Mesenchymal stem cell (in vitro differentiated cells and primary cell): Measurements from ENCODE around the gene NDUFAF2.
"Not testable (repeated sequence)": the region's sequence is repeated elsewhere in the genome, so short reads cannot be mapped to it uniquely, and the experiment has no call there.

Experiments used
- DNase-seq: peaks from one replicate; pipeline ENCODE4 v3.0.0-alpha.2; 2013
- H2AFZ ChIP-seq: one replicate; pipeline ENCODE4 v1.6.1; 2013; ENCODE audit warnings: low read depth, mild to moderate bottlenecking, control low read depth, inconsistent platforms, low read length, moderate library complexity
- H2AK5ac ChIP-seq: 2 replicates; pipeline ENCODE4 v1.6.1; 2013; ENCODE audit warnings: low read length, moderate library complexity, mild to moderate bottlenecking, inconsistent platforms; ENCODE audit not compliant: severe bottlenecking
- H2BK120ac ChIP-seq: one replicate; pipeline ENCODE4 v1.6.1; 2013; ENCODE audit warnings: low read depth, mild to moderate bottlenecking, inconsistent platforms, low read length, moderate library complexity
- H2BK12ac ChIP-seq, 2 experiments: one replicate each; pipeline ENCODE4 v1.6.1; 2013; ENCODE audit warnings: inconsistent platforms in 2 of 2, low read length in 2 of 2, mild to moderate bottlenecking in 2 of 2, moderate library complexity in 2 of 2, control low read depth in 1 of 2
- H2BK15ac ChIP-seq: one replicate; pipeline ENCODE4 v1.6.1; 2013; ENCODE audit warnings: mild to moderate bottlenecking, low read depth, inconsistent platforms; ENCODE audit not compliant: poor library complexity, severe bottlenecking
- H2BK5ac ChIP-seq: 2 replicates; pipeline ENCODE4 v1.6.1; 2013; ENCODE audit warnings: low read depth, mild to moderate bottlenecking, low read length, control low read depth, inconsistent platforms; ENCODE audit not compliant: poor library complexity, severe bottlenecking
- H3K14ac ChIP-seq, 2 experiments: one replicate each; pipeline ENCODE4 v1.6.1; 2013; ENCODE audit warnings: inconsistent platforms in 2 of 2, low read length in 2 of 2, control low read depth in 1 of 2, mild to moderate bottlenecking in 1 of 2, moderate library complexity in 1 of 2
- H3K18ac ChIP-seq, 2 experiments: one replicate each; pipeline ENCODE4 v1.6.1; 2013; ENCODE audit warnings: inconsistent platforms in 2 of 2, low read length in 2 of 2, control low read depth in 1 of 2, low read depth in 1 of 2, mild to moderate bottlenecking in 1 of 2
- H3K23ac ChIP-seq, 2 experiments: one replicate each; pipeline ENCODE4 v1.6.1; 2013; ENCODE audit warnings: inconsistent platforms in 2 of 2, low read length in 2 of 2, mild to moderate bottlenecking in 2 of 2, moderate library complexity in 2 of 2, control low read depth in 1 of 2
- H3K27ac ChIP-seq: 2 replicates; pipeline ENCODE4 v1.5.1; 2013; ENCODE audit warnings: mild to moderate bottlenecking, moderate library complexity, low read length, control low read depth, inconsistent platforms; ENCODE audit not compliant: poor library complexity, severe bottlenecking
- H3K27me3 ChIP-seq, 2 experiments: 2 replicates each; pipeline versions ENCODE4 v1.6.1 to v1.7.0; 2013; ENCODE audit warnings: low read length in 2 of 2, mild to moderate bottlenecking in 2 of 2, moderate library complexity in 2 of 2, control low read depth in 1 of 2, inconsistent platforms in 1 of 2; ENCODE audit not compliant: control insufficient read depth in 1 of 2, insufficient read depth in 1 of 2
- H3K36me3 ChIP-seq, 2 experiments: 2 replicates each; pipeline versions ENCODE4 v1.6.1 to v1.7.0; 2013; ENCODE audit warnings: low read length in 2 of 2, control low read depth in 1 of 2, inconsistent platforms in 1 of 2, low read depth in 1 of 2, mild to moderate bottlenecking in 1 of 2; ENCODE audit not compliant: insufficient read depth in 2 of 2, control insufficient read depth in 1 of 2
- H3K4ac ChIP-seq, 2 experiments: one replicate each; pipeline ENCODE4 v1.6.1; 2013; ENCODE audit warnings: inconsistent platforms in 2 of 2, low read length in 2 of 2, mild to moderate bottlenecking in 2 of 2, moderate library complexity in 2 of 2, control low read depth in 1 of 2, low read depth in 1 of 2
- H3K4me1 ChIP-seq: 2 replicates; pipeline ENCODE4 v1.6.1; 2013; ENCODE audit warnings: low read depth, low read length, control low read depth; ENCODE audit not compliant: control insufficient read depth, insufficient read depth
- H3K4me2 ChIP-seq: 2 replicates; pipeline ENCODE4 v1.6.1; 2013; ENCODE audit warnings: low read length, mild to moderate bottlenecking, inconsistent platforms; ENCODE audit not compliant: poor library complexity, severe bottlenecking
- H3K4me3 ChIP-seq, 2 experiments: 2 replicates each; pipeline versions ENCODE4 v1.5.1 to v1.7.0; 2013; ENCODE audit warnings: low read length in 2 of 2, mild to moderate bottlenecking in 2 of 2, control low read depth in 1 of 2, low read depth in 1 of 2; ENCODE audit not compliant: insufficient read depth in 1 of 2
- H3K79me1 ChIP-seq: replicated peaks from 2 replicates; pipeline ENCODE4 v1.6.1; 2013; ENCODE audit warnings: mild to moderate bottlenecking, control low read depth, low read length, inconsistent platforms; ENCODE audit not compliant: poor library complexity, severe bottlenecking
- H3K9ac ChIP-seq: 2 replicates; pipeline ENCODE4 v1.7.0; 2013; ENCODE audit warnings: mild to moderate bottlenecking, low read length, moderate library complexity
- H3K9me3 ChIP-seq: 2 replicates; pipeline ENCODE4 v1.7.0; 2013; ENCODE audit warnings: mild to moderate bottlenecking, low read length; ENCODE audit not compliant: control insufficient read depth
- H4K8ac ChIP-seq: one replicate; pipeline ENCODE4 v1.6.1; 2013; ENCODE audit warnings: inconsistent platforms, mild to moderate bottlenecking, low read length, moderate library complexity
- H4K91ac ChIP-seq: one replicate; pipeline ENCODE4 v1.6.1; 2013; ENCODE audit warnings: mild to moderate bottlenecking, low read length, inconsistent platforms
- WGBS: methylation state at CpG from one replicate; pipeline ENCODE4 v1.1.7; 2013; ENCODE audit warnings: mixed read lengths; 5-methylcytosine and 5-hydroxymethylcytosine counted together

Gene NDUFAF2

GRCh38 chr5:61030163-61030482 is 85.1 kb downstream of the NDUFAF2 start:
- Histone ChIP-seq H2BK12ac (no peak overlapping the region), H3K4me1 (no peaks in the 10 kb centered on the region), H2AFZ (no peak overlapping the region), H3K4me3 (no peak overlapping the region), H3K4me2 (no peak overlapping the region), H3K4ac (no peak overlapping the region), H3K23ac (no peak overlapping the region), H2BK120ac (no peak overlapping the region), H4K91ac (no peak overlapping the region), H2AK5ac (no peak overlapping the region), H2BK15ac (no peak overlapping the region), H3K14ac (no peak overlapping the region), H3K18ac (no peak overlapping the region), H3K9me3 (no peaks in the 10 kb centered on the region), H4K8ac (no peak overlapping the region), H3K27me3 (no peaks in the 10 kb centered on the region), H3K79me1 (no peaks in the 10 kb centered on the region), H3K9ac (no peak overlapping the region), H2BK5ac (no peak overlapping the region), H3K36me3 (no peaks in the 10 kb centered on the region), H3K27ac (no peak overlapping the region)
- DNase-seq = peak; percentile 44

- H3K4ac ChIP-seq, H2BK15ac ChIP-seq, H3K23ac ChIP-seq, DNase-seq, H3K36me3 ChIP-seq, H2BK5ac ChIP-seq, H4K91ac ChIP-seq, H3K9ac ChIP-seq, H2BK120ac ChIP-seq, H3K79me1 ChIP-seq, H3K27ac ChIP-seq, H3K18ac ChIP-seq, H2AK5ac ChIP-seq, H3K14ac ChIP-seq, H3K4me2 ChIP-seq, H3K27me3 ChIP-seq, H2BK12ac ChIP-seq, H3K4me1 ChIP-seq, H2AFZ ChIP-seq, H3K4me3 ChIP-seq, H3K9me3 ChIP-seq, H4K8ac ChIP-seq: not testable (repeated sequence)
- WGBS = no CpG with 5 or more reads among the region's 1 CpG
Observed at GRCh38 chr5:61031301-61031700, 86.3 kb downstream of the NDUFAF2 start.

GRCh38 chr5:61044545-61044944 is 99.5 kb downstream of the NDUFAF2 start:
- peaks cover 0 to 2% of the 10 kb centered on the region in 2 experiments for H3K36me3 ChIP-seq
- H3K14ac ChIP-seq = no peak overlapping the region
- no peak overlapping the region for H2AFZ ChIP-seq
- no peak overlapping the region for H2BK5ac ChIP-seq
- no peak overlapping the region for H3K9ac ChIP-seq
- H3K18ac ChIP-seq = no peak overlapping the region
- no peak overlapping the region for H3K4ac ChIP-seq
- H4K8ac ChIP-seq = no peak overlapping the region
- H3K27me3 ChIP-seq = no peaks in the 10 kb centered on the region
- H3K4me3 ChIP-seq = no peak overlapping the region
- H2BK120ac ChIP-seq = no peak overlapping the region
- no peak for DNase-seq
- no peak overlapping the region for H3K23ac ChIP-seq
- no peak overlapping the region for H2AK5ac ChIP-seq
- no peak overlapping the region for H4K91ac ChIP-seq
- no peak overlapping the region for H3K4me2 ChIP-seq
- H3K4me1 ChIP-seq = no peaks in the 10 kb centered on the region
- peaks cover 11% of the 10 kb centered on the region for H3K9me3 ChIP-seq
- no peak overlapping the region for H3K27ac ChIP-seq
- no peak overlapping the region for H2BK12ac ChIP-seq
- peaks cover 5% of the 10 kb centered on the region for H3K79me1 ChIP-seq
- no peak overlapping the region for H2BK15ac ChIP-seq

GRCh38 chr5:61047346-61047745 is 102.3 kb downstream of the NDUFAF2 start:
- H3K23ac ChIP-seq = no peak overlapping the region

More at GRCh38 chr5:61047346-61047745, 102.3 kb downstream of the NDUFAF2 start:
- Histone ChIP-seq H3K9me3 (peaks cover 11% of the 10 kb centered on the region), H2BK5ac (no peak overlapping the region), H3K18ac (no peak overlapping the region), H3K4ac (no peak overlapping the region), H3K4me2 (no peak overlapping the region), H3K14ac (no peak overlapping the region), H3K4me3 (no peak overlapping the region), H3K4me1 (peaks cover 2% of the 10 kb centered on the region), H3K9ac (no peak overlapping the region), H3K79me1 (peaks cover 7% of the 10 kb centered on the region), H3K36me3 (no peaks in the 10 kb centered on the region), H4K8ac (no peak overlapping the region), H4K91ac (no peak overlapping the region), H3K27ac (no peak overlapping the region), H3K27me3 (no peaks in the 10 kb centered on the region), H2BK120ac (no peak overlapping the region), H2BK12ac (no peak overlapping the region), H2AFZ (no peak overlapping the region), H2BK15ac (no peak overlapping the region), H2AK5ac (no peak overlapping the region)
- no peak for DNase-seq
